ENCODE measurements around the gene SGO2. TPM values are rescaled to one million over a fixed set of nuclear protein-coding genes. Genes with fewer than 3 reads are reported as not detected.

Gene SGO2
- total and polyA plus RNA-seq, 9 of the 15 experiments (the other 6 are each of a cell fraction or from before 2014, with no cell fraction given): 14.5 to 25.9 (median 16.6) TPM

DNA sequence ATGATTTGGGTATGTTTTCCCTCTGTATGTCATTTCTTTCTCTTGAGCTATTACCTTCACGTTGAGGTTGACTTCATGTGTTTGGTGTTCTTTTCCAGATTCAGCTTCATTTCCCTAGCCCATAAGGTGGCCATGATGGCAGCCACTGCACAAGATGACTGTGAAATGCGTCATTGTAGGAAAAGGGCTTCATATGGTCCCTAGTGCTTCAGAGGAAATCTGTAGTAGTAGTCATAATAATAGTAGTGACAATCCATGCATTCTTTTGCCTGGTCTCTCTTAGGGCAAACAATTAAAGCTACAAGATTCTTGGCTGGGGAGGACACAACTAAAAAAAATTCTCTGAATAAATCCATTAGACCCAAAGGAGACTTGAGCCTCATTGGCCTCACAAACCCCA, 88.2 kb downstream of the SGO2 start:
- in situ Hi-C loops (cut with MboI): no loop called here
- H3K4me2 ChIP-seq (ENCODE audit: insufficient read depth, low read length): no peak overlapping the region
- no peaks in the 10 kb centered on the region for H4K20me1 ChIP-seq (replicated peaks; ENCODE audit: control insufficient read depth, insufficient read depth, low read length)
- no peaks in the 10 kb centered on the region for H3K9me3 ChIP-seq (replicated peaks; ENCODE audit: control insufficient read depth, insufficient read depth, low read depth, low read length)
- no TSS peak for BruUV-seq (replicated peaks)
- H3K36me3 ChIP-seq (ENCODE audit: control insufficient read depth, insufficient read depth, low read length): no peaks in the 10 kb centered on the region
- no peaks in the 10 kb centered on the region for H3K9me1 ChIP-seq (ENCODE audit: control insufficient read depth, insufficient read depth, low read length)
- H3K27ac ChIP-seq (ENCODE audit: extremely low read depth, low read depth, low read length): no peak overlapping the region
- FAIRE-seq: no peak
- H3K4me1 ChIP-seq (replicated peaks in 1 of 2; ENCODE audit: control insufficient read depth in 2 of 2, insufficient read depth in 2 of 2, low read length in 2 of 2): peaks cover 0 to 5% of the 10 kb centered on the region in 2 experiments; a peak in 3 of 5 replicates
- POLR2A ChIA-PET: interaction anchor here (2.0 kb wide), 1 partner anchor 24 kb away, joined by 4 read pairs; no protein-coding TSS in a partner anchor
- ATAC-seq: no peak
- H3K9ac ChIP-seq (ENCODE audit: insufficient read depth in 1 of 2, low read depth in 2 of 2, low read length in 2 of 2): no peak overlapping the region
- WGBS (ENCODE audit: insufficient coverage, low coverage, missing lambda C conversion rate): 0% methylated on average over 2 of the region's 2 CpGs
- peaks cover 0 to 12% of the 10 kb centered on the region in 2 experiments; a peak in 2 of 5 replicates for H3K27me3 ChIP-seq (ENCODE audit: control insufficient read depth in 2 of 2, insufficient read depth in 2 of 2, low read length in 2 of 2)
- H3K4me3 ChIP-seq: no peak overlapping the region
- CTCF ChIA-PET (ENCODE audit: low intra/inter-chr PET ratio): no interaction called here
- H3K79me2 ChIP-seq (ENCODE audit: control insufficient read depth, insufficient read depth, low read length): no peaks in the 10 kb centered on the region
- intact Hi-C loops (cut with micrococcal nuclease): loop anchor here (10.0 kb wide), 1 partner anchor 129 kb away; no protein-coding TSS in a partner anchor
- no peak overlapping the region for H2AFZ ChIP-seq (ENCODE audit: low read depth, low read length)
- TF ChIP-seq ATF3 (IDR thresholded peaks at IDR 0.05) (no peak), ATF3 (CRISPR knock-in tag; conservative IDR thresholded peaks at IDR 0.05) (no peak), NR1H2 (CRISPR knock-in tag; IDR thresholded peaks at IDR 0.05) (no peak), NFE2L1 (tag; IDR thresholded peaks at IDR 0.05; ENCODE audit: borderline replicate concordance, low read depth) (no peak), CEBPG (CRISPR knock-in tag; IDR thresholded peaks at IDR 0.05) (no peak), CEBPG (tag; conservative IDR thresholded peaks at IDR 0.05 in 1 of 2, IDR thresholded peaks at IDR 0.05 in 1 of 2) (no peak), PTBP1 (IDR thresholded peaks at IDR 0.05; ENCODE audit: low read depth, low read length) (no peak)
- no peak for DNase-seq (ENCODE audit: extremely low read depth in 1 of 4, low spot score in 3 of 4)

Measured in K562 (cell line).